Measurements from ENCODE around the gene FAM184B. TPM values are rescaled to one million over a fixed set of nuclear protein-coding genes. Genes with fewer than 3 reads are reported as not detected.

The FAM184B gene
- polyA plus RNA-seq, 3 donors: not detected

DNA sequence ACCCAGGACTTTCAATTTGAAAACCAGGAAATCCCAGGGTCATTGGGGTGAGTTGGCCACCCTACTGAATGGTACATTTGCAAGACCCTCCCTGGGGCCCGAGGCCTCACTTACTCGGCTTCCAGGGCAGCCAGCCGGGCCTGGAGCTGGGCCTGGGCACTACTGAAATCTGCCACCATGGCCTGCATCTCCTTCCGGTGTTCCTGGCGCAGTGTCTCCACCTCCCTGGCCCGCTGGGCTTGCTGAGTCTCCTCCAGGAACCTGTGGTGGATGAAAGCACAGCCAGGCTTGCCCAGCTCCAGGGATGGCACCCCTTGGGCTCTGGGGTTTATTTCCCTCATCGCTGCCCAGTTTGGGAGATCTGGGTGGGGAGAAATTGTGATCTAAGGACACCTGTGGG, 142.3 kb downstream of the FAM184B start:
- Histone ChIP-seq H3K79me2 (ENCODE audit: insufficient read depth, low read length) (no peaks in the 10 kb centered on the region), H4K20me1 (ENCODE audit: insufficient read depth, low read length) (peaks cover 32% of the 10 kb centered on the region), H3K4me2 (replicated peaks; ENCODE audit: extremely low read depth, low read length, poor library complexity, severe bottlenecking) (no peak overlapping the region), H3K4me3 (replicated peaks in 1 of 3; ENCODE audit: low read depth in 2 of 3, low read length in 3 of 3) (no peak overlapping the region), H3K36me3 (replicated peaks in 1 of 2; ENCODE audit: control insufficient read depth in 1 of 2, insufficient read depth in 2 of 2, low read length in 2 of 2) (peaks cover 12 to 27% of the 10 kb centered on the region in 2 donors), H3K9ac (ENCODE audit: insufficient read depth, low read length, poor library complexity, severe bottlenecking) (no peak overlapping the region), H3K27me3 (ENCODE audit: control insufficient read depth in 2 of 2, insufficient read depth in 2 of 2, low read length in 2 of 2) (no peaks in the 10 kb centered on the region), H3K4me1 (ENCODE audit: control insufficient read depth in 1 of 2, insufficient read depth in 2 of 2, low read length in 2 of 2) (no peaks in the 10 kb centered on the region), H3K27ac (ENCODE audit: low read depth in 1 of 2, low read length in 2 of 2) (no peak overlapping the region), H2AFZ (ENCODE audit: insufficient read depth, low read depth, low read length, poor library complexity, severe bottlenecking) (no peak overlapping the region), H3K9me3 (replicated peaks in 1 of 2; ENCODE audit: control insufficient read depth in 1 of 2, insufficient read depth in 1 of 2, low read length in 2 of 2) (peaks cover 0 to 9% of the 10 kb centered on the region in 2 donors)
- intact Hi-C loops (cut with micrococcal nuclease): no loop called here
- WGBS (ENCODE audit: insufficient coverage): 80% methylated on average over 6 of the region's 7 CpGs
- Mint-ChIP-seq H3K4me3 (no peak overlapping the region), H3K4me1 (peaks cover 3% of the 10 kb centered on the region), H3K27me3 (ENCODE audit: low read depth in 3 of 3) (peaks cover 0 to 2% (median 0%) of the 10 kb centered on the region in 3 donors), H3K9me3 (peaks cover 0 to 14% (median 9%) of the 10 kb centered on the region in 7 donors), H3K36me3 (peaks cover 29 to 37% of the 10 kb centered on the region in 2 donors), H3K27ac (peak overlapping the region in 2 of 7 donors; percentile 23 to 47)
- no peak for TF ChIP-seq CTCF (IDR thresholded peaks at IDR 0.05)
- no peak for DNase-seq

DNA sequence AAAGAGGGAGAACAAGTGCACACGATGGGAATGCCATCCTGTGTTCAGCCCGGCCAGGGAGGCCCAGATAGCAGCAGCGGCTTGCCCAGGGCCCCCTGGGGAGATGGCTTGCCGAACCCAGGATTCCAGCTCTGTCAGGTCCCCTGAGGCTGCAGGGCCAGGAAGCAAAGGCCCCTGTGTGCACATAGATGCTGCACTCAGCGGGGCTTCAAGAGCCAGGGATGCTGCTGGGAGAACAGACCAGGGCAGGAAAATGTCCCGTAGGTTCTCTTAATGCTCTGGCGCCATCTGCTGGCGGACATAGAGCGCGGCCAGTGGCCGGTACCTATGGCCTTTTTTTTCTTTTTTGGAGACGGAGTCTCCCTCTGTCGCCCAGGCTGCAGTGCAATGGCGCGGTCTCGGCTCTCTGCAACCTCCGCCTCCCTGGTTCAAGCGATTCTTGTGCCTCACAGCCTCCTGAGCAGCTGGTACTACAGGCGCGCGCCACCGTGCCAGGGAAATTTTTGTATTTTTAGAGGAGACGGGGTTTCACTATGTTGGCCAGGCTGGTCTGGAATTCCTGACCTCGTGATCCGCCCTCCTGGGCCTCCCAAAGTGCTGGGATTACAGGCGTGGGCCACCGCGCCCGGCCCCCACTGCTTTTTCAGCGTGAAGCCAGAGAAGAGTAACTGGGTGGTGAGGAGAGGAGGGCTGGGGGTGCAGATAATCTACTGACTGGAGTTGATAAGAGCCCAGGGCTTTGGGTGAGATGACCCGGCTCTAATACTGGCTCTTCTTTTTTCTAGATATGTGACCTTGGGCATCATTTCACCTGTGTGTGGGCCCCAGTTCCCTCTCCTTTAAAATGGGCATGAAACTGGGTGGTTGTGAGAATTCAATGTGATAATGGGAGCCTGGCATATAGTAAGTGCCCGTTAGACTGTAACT, 144.5 kb downstream of the FAM184B start:
- no peak overlapping the region for H3K4me2 ChIP-seq (replicated peaks; ENCODE audit: extremely low read depth, low read length, poor library complexity, severe bottlenecking)
- intact Hi-C loops (cut with micrococcal nuclease): loop anchor here (2.0 kb wide), 1 partner anchor 88 kb away; no protein-coding TSS in a partner anchor
- Mint-ChIP-seq H3K9me3 (peaks cover 0 to 5% (median 3%) of the 10 kb centered on the region in 7 donors), H3K27ac (peak overlapping the region in 1 of 7 donors; percentile 77), H3K36me3 (peaks cover 48 to 59% of the 10 kb centered on the region in 2 donors), H3K4me1 (peaks cover 3% of the 10 kb centered on the region), H3K27me3 (ENCODE audit: low read depth in 3 of 3) (no peaks in the 10 kb centered on the region), H3K4me3 (no peak overlapping the region)
- peaks cover 34 to 48% of the 10 kb centered on the region in 2 donors for H3K36me3 ChIP-seq (replicated peaks in 1 of 2; ENCODE audit: control insufficient read depth in 1 of 2, insufficient read depth in 2 of 2, low read length in 2 of 2)
- peak; percentile 51 to 70 (median 63) for DNase-seq
- no peak overlapping the region for H3K27ac ChIP-seq (ENCODE audit: low read depth in 1 of 2, low read length in 2 of 2)
- peaks cover 0 to under 1% of the 10 kb centered on the region in 2 donors for H3K9me3 ChIP-seq (replicated peaks in 1 of 2; ENCODE audit: control insufficient read depth in 1 of 2, insufficient read depth in 1 of 2, low read length in 2 of 2)
- no peaks in the 10 kb centered on the region for H3K27me3 ChIP-seq (ENCODE audit: control insufficient read depth in 2 of 2, insufficient read depth in 2 of 2, low read length in 2 of 2)
- peaks cover 52% of the 10 kb centered on the region for H4K20me1 ChIP-seq (ENCODE audit: insufficient read depth, low read length)
- H2AFZ ChIP-seq (ENCODE audit: insufficient read depth, low read depth, low read length, poor library complexity, severe bottlenecking): no peak overlapping the region
- no peaks in the 10 kb centered on the region for H3K4me1 ChIP-seq (ENCODE audit: control insufficient read depth in 1 of 2, insufficient read depth in 2 of 2, low read length in 2 of 2)
- TF ChIP-seq CTCF (IDR thresholded peaks at IDR 0.05): peak; percentile 96
- no peak overlapping the region for H3K4me3 ChIP-seq (replicated peaks in 1 of 3; ENCODE audit: low read depth in 2 of 3, low read length in 3 of 3)
- no peak overlapping the region for H3K9ac ChIP-seq (ENCODE audit: insufficient read depth, low read length, poor library complexity, severe bottlenecking)
- whole genome bisulfite sequencing (ENCODE audit: insufficient coverage): 66% methylated on average over 23 of the region's 32 CpGs
- peaks cover 3% of the 10 kb centered on the region for H3K79me2 ChIP-seq (ENCODE audit: insufficient read depth, low read length)

Data from CD14-positive monocyte (primary cell).